ENCODE results near the gene HOXC5.
A peak's percentile ranks its signal among the peaks of the same experiment; 100 is the strongest.

- TF ChIP-seq CTCF (IDR thresholded peaks at IDR 0.05; ENCODE audit: insufficient read depth, low read depth, low read length): no peak
- peak; percentile 82 for TF ChIP-seq EZH2 (IDR thresholded peaks at IDR 0.05; ENCODE audit: insufficient read depth, low read length)
These were observed 48.8 kb upstream of the HOXC5 start for GRCh38 chr12:53983950-53984572.
